DMS53 treated with DMSO at 0.1 percent for 48 hours (cell line): ENCODE data around the gene ANKRD61.
"Not testable (repeated sequence)": the region's sequence is repeated elsewhere in the genome, so short reads cannot be mapped to it uniquely, and the experiment has no call there.

Experiments used
- DNase-seq: peaks from one replicate; lab custom pipeline; 2025; ENCODE audit not compliant: unreplicated experiment; lab: John Stamatoyannopoulos, UW

Gene ANKRD61

GRCh38 chr7:6031567-6031966 is 391 bp downstream of the ANKRD61 start:
- DNase-seq: no peak

GRCh38 chr7:6032167-6032566 is 991 bp downstream of the ANKRD61 start:
- no peak for DNase-seq

- no peak for DNase-seq
These were observed 1.5 kb downstream of the ANKRD61 start for GRCh38 chr7:6032641-6033040.

- no peak for DNase-seq
These were observed 4.0 kb downstream of the ANKRD61 start for GRCh38 chr7:6035165-6035564.

- no peak for DNase-seq
These were observed 4.5 kb downstream of the ANKRD61 start for GRCh38 chr7:6035686-6036085.

- no peak for DNase-seq
These were observed 18.6 kb downstream of the ANKRD61 start for GRCh38 chr7:6049780-6050179.

GRCh38 chr7:6051185-6051584 is 20.0 kb downstream of the ANKRD61 start:
- not testable (repeated sequence) for DNase-seq

GRCh38 chr7:6056616-6057015 is 25.4 kb downstream of the ANKRD61 start:
- DNase-seq: no peak

GRCh38 chr7:6057316-6058129 is 26.3 kb downstream of the ANKRD61 start:
- no peak for DNase-seq

- not testable (repeated sequence) for DNase-seq
These were observed 28.8 kb downstream of the ANKRD61 start for GRCh38 chr7:6059941-6060340.

- DNase-seq: no peak
These were observed 40.2 kb downstream of the ANKRD61 start for GRCh38 chr7:6071406-6071805.

- DNase-seq: no peak
These were observed 43.6 kb downstream of the ANKRD61 start for GRCh38 chr7:6074612-6075380.

- no peak for DNase-seq
These were observed 47.4 kb downstream of the ANKRD61 start for GRCh38 chr7:6078548-6078947.

GRCh38 chr7:6083047-6083446 is 51.9 kb downstream of the ANKRD61 start:
- DNase-seq: not testable (repeated sequence)
